ENCODE data around the gene NUP42.
"Not testable (repeated sequence)": the region's sequence is repeated elsewhere in the genome, so short reads cannot be mapped to it uniquely, and the experiment has no call there.

The NUP42 gene, protein sequence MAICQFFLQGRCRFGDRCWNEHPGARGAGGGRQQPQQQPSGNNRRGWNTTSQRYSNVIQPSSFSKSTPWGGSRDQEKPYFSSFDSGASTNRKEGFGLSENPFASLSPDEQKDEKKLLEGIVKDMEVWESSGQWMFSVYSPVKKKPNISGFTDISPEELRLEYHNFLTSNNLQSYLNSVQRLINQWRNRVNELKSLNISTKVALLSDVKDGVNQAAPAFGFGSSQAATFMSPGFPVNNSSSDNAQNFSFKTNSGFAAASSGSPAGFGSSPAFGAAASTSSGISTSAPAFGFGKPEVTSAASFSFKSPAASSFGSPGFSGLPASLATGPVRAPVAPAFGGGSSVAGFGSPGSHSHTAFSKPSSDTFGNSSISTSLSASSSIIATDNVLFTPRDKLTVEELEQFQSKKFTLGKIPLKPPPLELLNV
- 5.8 to 34.9 (median 19.8) reads per million in 17 experiments for total RNA-seq

DNA sequence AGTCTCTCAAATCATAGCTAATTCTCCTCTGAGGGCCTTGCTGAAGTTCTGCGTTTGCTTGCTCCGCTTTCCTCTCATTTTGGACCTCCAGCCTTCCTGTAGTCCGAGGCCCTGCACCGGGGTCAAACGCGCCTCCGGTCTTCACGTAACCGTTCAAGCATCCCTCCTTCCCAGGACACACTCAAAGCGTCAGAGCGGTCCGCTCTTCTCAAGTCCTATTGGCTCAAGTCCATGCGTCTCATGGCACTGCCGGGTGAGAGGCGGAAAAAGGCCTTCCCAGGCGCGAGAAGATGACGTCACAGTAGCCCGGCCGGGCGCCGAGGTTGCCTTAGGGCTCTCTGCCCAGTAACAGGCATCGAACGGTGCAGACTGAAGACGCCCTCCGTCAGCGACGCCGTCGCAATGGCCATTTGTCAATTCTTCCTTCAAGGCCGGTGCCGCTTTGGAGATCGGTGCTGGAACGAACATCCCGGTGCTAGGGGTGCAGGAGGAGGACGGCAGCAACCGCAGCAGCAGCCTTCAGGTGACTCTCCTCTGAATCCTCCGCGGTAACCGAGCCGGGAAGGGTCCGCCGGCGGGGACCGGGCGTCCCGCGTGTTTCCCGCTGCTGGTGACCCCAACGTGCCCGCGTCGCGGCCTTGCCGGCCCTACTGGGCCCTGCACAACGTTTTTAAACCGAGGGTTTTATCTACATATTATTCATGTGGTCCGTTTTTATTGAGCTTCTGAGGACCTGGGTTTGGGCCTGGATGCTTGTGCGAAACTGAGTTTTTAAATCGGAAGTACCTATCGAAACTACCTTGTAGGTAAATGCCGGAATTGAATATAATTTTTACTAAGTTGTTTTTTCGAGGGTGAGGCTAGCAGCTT lies at the start of gene NUP42:
NUP42 (plus strand) TSS at position 365 of the 870 bp plus-strand sequence; CDS start at position 403, 38 bp downstream.
- DNase-seq = peak; percentile 99 to 100 (median 99)

DNA sequence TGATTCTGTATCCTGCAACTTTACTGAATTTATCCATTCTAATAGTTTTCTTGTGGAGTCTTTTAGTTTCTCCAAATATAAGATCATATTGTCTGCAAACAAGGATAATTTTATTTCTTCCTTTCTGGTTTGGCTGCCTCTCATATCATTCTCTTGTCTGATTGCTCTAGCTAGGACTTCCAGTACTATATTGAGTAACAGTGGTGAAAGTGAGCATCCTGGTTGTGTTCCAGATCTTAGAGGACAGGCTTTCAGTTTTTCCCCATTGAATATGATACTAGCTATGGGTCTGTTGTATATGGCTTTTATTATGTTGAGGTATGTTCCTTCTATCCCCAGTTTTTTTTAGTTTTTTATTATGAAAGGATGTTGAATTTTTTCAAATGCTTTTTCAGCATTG lies 48.1 kb upstream of the NUP42 start:
- DNase-seq = no peak

DNA sequence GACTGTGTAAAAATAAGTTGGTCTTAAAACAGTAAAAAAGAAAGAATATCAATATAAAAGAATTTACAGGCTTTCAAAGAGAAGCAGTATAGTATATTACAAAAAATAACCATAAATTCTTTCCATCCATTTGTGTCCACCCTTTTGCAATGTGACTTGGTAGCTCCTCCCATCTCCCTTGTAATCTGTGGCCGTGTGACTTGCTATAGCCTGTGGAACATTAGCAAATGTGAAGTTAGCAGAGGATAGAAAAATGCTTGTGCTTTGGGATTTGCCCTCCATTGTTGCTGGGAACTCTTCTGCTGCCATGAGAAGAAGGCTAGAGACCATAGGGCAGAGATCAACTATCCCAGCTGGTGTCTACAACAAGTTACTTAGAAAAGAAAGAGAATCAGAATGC lies 46.1 kb upstream of the NUP42 start:
- no peak for DNase-seq

DNA sequence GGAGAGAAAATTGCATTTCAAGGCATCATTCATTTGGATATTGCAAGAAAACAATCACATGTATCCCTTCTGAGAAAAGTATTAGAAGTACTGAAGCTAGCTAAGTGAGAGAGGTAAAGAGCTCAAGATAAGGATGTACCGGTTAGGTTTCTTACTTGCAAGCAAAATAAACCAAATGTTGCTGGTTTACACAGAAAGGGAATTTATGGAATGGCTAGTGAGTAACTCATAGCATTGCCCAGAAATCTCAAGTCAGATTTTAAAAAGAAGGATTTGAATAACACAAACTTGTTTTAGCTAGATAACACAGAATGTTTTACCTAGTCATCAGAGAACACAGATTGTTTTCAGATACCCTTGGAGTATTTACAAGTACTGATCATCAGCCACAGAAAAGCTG lies 45.6 kb upstream of the NUP42 start:
- DNase-seq = no peak

DNA sequence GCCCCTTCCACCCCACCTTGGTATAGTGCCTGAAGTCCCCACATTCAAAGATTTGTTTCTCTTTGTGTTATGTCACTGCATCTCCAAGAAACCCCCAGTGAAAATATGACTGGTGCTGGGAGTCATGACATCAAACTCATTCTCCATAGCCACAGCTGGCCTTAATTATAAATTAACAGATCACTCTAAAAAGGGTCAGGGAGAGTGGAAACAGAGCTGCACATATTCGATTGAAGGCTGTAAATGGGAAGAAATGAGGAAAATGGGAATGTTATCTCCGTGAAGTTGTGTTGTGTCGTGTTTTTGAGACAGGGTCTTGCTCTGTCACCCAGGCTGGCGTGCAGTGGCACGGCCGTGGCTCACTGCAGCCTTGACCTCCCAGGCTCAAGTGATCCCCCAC lies 24.2 kb upstream of the NUP42 start:
- DNase-seq = no peak

DNA sequence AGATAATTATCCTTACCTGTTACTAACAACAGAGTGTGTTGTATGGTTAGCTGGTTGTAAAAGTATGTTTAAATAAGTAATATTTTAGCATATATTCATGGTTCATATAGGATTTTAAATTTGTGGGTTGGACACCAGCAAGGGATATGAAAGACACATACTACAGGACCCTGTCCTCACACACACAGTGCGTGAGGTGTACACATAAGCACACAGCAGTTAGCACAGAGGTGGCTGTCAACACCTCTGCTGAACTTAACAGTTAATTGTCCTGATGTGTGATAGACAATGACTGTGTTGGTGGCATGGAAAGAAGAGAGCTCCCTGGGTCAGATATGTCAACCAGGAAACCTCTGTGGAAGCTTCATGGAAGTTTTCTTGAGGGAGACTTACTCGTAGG lies 23.3 kb upstream of the NUP42 start:
- no peak for DNase-seq

DNA sequence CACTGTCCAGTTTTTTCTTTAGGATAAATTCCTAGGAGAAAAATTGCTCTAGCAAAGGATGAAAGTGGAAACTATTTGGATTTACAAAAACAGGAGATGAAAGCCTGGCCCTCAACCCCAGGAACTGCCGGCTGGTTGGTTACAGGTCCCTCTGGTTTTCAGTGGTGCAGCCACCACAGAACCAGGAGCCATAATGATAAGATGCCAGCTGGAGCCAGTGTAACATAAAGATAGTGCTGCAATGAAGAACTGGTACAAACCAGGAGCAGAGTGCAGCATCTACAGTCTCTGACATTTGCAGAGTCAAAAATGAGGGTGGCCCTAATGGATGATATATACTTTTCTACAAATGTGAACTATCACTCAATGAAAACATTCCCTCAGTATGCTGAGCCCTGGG lies 20.4 kb upstream of the NUP42 start:
- no peak for DNase-seq

DNA sequence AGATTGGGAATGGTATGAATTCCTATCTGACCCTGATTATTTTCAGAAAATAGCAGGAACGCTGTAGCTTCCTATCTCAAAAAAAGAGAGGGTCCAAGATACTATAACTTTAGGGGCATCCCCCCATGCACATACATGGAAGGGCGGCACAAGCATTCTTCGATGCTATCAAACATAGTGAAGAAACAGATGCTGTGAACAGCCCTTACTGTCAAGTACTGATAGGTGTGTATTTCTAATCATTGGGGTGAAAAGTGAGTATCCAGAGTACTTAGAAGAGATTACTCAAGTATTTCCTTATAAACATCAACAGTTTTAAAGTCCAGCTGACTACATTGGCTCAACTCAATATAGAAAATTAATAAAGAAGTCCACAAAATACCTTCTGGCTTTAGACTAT lies 17.0 kb upstream of the NUP42 start:
- DNase-seq = no peak

DNA sequence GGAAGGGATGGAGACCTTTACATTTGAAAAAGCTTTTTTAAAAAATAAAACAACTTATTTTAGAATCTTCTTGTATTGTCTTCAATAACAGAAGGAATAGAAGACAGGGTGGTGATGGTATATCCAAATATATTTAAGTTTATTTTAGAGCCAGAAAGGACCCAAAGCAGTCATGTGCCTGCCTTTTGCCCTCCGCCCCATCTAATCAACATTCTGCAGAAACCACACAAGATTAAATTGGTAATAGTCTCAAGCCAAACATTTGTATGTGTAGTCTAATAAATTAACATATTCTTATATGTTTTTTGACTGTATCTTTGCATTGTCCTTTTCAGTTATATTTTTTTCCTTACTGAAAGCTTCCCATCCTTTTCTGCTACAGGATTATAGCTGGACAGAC lies 16.5 kb upstream of the NUP42 start:
- no peak for DNase-seq

DNA sequence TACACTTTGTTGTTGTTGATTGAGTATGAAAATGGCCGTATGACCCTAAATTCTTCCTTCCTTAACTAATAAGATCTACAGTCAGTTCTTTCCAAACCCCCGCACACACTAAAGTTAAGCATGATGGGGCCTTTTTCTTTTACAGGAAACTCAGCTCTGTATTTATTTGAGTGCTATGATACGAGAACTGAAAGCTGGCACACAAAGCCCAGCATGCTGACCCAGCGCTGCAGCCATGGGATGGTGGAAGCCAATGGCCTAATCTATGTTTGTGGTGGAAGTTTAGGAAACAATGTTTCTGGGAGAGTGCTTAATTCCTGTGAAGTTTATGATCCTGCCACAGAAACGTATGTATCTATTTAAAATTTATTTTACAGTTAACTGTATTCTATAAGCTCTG lies 14.2 kb upstream of the NUP42 start:
- DNase-seq = no peak

DNA sequence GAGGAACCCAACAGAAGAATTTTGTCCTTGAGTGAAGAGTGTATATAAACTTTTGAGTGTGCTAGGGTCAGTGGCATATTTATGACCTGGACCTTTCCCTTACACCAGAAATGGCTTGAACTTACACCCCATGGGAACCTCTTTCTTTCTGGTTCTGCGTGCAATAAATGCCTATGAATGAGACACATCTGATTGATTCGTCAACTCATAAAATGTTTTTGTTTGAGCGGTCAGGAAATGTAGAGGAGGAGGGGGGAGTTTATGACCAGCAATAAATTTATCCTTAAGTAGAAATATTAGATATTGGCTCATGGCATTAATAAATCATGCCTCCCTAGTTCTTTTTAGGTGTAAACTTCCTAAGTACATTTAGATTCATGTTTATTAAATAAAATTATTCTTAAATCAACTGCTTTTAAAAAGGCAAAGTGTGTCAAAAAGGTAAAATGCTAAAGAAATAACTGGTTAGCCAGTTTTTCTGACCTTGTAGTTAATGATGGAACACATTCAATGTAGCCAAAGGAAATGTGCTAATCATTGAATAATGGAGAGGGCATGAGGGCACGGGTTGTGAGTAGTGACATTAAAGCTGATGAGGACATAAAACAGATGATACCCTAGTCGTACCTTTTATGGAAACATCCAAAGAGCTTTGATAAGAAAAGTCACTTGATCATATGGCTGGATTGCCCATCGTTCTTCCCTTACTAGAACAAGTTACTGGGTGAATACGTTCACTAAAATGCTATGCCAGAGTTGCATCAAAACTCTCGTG lies 13.6 kb upstream of the NUP42 start:
- DNase-seq = no peak

DNA sequence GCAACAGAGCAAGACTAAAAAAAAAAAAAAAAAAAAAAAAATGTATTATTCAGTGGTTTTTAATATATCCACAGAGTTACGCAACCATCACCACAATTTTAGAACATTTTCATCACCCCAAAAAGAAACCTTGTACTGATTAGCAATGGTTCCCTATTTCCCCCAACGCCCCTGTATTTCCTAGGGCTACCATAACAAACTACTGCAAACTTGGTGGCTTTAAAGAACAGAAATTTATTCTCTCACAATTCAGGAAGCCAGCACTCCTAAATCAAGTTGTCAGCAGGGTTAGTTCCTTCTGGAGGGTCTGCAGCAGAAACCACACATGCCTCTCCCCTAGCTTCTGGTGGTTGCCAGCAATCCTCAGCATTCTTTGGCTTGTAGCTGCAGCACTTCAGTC lies 5.9 kb upstream of the NUP42 start:
- DNase-seq = peak; percentile 30 to 83 (median 66)

DNA sequence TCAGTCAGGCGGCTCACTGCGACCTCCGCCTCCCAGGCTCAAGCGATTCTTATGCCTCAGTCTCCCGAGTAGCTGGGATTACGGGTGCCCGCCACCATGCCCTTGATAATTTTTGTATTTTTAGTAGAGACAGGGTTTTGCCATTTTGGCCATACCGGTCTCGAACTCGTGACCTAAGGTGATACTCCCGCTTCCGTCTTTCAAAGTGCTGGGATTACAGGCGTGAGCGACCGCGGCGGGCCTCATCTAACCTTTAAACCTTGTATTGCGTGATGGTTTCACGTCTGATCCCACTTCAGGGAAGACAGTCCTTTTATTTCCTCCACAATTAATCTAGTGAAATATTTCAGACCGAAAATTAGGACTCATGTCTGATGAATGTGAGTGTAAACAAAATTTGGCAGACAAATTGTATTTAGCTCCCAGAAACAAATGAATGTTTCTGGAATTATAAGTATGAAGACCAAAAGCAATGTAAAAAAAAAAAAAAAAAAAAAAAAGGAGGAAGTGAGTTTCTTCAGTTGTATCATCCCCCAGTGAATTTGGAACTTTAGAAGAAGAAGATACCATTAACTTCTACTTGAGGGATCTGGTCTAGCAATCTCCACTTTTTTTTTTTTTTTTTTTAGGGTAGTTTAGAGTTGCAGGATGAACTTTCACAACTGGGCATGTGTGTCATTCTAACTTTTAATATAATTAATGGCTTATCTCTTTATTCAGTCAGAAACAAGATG lies 1.6 kb downstream of the NUP42 start:
- DNase-seq = peak in 2 of 4 experiments; percentile 51 to 58

DNA sequence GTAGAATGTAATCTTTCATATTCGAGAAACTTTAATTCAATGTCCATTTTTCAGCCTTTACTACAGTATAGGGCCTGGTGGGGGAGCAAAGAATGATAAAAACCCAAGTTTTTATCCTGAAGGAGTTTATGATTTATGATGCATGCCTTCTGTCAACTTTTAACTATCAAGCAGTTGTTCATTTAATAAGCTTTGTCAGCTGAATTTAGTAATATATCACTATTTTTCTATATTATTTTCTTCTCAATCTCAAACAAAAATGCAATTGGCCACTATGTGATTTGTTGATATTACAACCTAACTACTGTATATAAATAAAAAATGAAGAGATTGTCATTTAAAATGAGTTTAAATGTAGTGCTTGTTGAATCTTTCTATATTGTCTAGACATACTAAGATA lies 2.4 kb downstream of the NUP42 start:
- DNase-seq = no peak

DNA sequence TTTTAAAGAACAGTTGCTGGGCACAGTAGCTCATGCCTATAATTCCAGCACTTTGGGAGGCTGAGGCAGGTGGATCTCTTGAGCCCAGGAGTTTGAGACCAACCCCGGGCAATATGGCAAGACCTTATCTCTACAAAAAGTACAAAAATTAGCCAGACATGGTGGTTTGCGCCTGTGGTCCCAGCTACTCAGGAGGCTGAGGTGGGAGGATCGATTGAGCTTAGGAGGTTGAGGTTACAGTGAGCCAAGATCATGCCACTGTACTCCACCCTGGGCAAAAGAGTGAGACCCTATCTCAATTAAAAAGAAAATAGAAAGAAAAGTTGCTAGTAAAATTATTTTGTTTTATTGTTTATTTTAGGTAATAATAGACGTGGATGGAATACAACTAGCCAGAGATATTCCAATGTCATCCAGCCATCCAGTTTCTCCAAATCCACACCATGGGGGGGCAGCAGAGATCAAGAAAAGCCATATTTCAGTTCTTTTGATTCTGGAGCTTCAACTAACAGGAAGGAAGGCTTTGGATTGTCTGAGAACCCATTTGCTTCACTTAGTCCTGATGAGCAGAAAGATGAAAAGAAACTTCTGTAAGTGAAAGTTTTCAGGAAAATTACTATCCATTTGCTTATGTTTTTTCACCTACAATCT lies 3.0 kb downstream of the NUP42 start:
- peak; percentile 78 to 87 (median 83) for DNase-seq

DNA sequence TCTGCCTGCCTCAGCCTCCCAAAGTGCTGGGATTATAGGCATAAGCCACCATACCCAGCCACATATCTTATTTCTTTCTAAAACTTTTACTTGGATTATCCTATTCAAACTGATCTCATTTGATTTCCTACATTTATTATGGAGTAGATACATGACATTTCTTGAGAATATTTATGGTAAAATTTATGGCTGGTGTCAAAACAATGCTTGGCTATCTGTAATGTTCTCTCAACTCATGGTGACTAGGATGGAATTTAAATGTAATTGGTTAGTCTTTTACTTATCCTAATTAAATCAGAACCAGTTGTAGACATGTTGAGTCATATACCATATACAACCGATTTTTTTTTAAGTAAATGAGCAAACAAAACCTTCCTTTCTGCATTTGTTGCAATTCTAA lies 4.1 kb downstream of the NUP42 start:
- DNase-seq = no peak

DNA sequence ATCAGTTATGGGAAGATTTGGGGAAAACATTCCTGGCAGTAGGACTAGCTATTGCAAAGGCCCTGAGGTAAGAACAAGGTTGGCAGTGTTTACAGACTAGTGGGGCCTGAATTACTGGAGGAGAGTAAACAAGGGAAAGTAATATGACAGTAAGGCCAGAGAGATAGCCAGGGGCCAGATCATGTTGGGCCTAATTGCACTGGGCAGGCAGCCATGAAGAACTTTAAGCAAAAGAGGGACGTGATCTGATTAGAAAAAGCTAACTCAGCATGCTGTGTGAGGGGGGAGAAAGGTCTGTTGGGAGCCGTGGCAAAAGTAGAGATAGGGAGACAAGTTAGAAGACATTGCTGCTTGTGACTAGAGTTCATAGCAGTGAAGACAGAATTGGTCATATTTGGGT lies 9.2 kb downstream of the NUP42 start:
- DNase-seq = no peak

DNA sequence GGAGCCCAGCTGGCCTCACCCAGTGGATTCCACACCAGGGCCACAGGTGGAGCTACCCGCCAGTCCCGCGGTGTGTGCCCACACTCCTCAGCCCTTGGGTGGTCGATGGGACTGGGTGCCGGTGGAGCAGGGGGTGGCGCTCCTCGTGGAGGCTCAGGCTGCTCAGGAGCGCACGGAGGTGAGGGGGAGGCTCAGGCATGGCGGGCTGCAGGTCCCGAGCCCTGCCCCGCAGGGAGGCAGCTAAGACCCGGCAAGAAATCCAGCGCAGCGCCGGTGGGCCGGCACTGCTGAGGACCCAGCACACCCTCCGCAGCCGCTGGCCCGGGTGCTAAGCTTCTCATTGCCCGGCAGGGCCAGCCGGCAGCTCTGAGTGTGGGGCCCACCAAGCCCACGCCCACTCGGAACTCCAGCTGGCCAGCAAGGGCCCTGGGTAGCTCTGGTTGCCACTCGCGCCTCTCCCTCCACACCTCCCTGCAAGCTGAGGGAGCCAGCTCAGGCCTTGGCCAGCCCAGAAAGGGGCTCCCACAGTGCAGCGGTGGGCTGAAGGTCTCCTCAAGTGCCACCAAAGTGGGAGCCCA lies 11.9 kb downstream of the NUP42 start:
- not testable (repeated sequence) for DNase-seq

DNA sequence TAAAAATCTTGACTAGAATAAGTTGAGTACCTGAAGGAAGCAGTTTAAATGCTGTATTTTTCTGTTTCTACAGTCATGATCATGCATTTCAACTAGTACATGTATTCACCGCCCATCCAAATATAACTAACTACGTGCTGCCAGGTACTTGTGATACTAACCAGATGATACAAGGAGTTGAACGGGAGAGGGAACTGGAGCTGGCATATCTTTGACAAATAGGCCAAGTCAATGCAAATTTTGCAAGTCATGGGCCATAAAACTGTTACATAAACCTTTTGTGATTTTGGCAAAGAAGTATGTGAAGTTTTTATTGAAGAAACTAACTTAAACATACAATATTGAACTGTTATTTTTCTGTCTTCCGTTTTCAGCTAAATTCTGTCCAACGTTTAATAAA lies 14.5 kb downstream of the NUP42 start:
- no peak for DNase-seq

DNA sequence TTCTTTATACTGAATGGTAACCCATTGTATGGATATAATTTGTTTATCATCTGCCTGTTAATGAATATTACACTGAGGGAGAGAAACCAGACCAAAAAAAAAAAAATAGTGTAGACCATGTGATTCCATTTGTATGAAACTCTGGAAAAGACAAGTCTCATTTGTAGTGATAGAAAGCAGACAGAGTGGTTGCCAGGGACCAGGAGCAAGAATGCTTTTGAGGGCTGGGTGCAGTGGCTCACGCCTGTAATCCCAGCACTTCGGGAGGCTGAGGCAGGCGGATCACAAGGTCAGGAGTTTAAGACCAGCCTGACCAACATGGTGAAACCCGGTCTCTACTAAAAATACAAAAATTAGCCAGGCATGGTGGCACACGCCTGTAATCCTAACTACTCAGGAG lies 15.9 kb downstream of the NUP42 start:
- not testable (repeated sequence) for DNase-seq

DNA sequence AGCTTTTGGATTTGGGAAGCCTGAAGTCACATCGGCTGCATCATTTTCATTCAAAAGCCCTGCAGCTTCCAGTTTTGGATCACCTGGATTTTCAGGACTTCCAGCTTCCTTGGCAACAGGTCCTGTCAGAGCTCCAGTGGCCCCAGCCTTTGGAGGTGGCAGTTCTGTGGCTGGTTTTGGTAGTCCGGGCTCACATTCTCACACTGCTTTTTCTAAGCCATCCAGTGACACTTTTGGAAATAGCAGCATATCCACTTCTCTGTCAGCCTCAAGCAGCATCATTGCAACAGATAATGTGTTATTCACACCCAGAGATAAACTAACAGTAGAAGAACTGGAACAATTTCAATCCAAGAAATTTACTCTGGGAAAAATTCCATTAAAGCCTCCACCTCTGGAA lies 18.5 kb downstream of the NUP42 start:
- no peak for DNase-seq

Measured in suppressor macrophage (primary cell).